Neural progenitor cell (in vitro differentiated cells): ENCODE measurements around the gene UBN1. TPM values are rescaled to one million over a fixed set of nuclear protein-coding genes. Genes with fewer than 3 reads are reported as not detected.

Experiments
- DNase-seq: peaks from one replicate; pipeline ENCODE4 v3.0.0-alpha.2; 2016; ENCODE audit warnings: low spot score
- H2AFZ ChIP-seq: fragments of 200-600 bp; sonication (generic); replicated peaks from 2 replicates; pipeline ENCODE4 v1.6.1; 2016; ENCODE audit warnings: antibody characterized with exemption
- H3F3A ChIP-seq: fragments of 200-600 bp; sonication (generic); 2 replicates; pipeline ENCODE4 v1.6.1; 2016; ENCODE audit warnings: antibody characterized with exemption, low read depth
- H3K27ac ChIP-seq: fragments of 200-600 bp; sonication (generic); 2 replicates; pipeline ENCODE4 v1.5.1; 2016; ENCODE audit warnings: mild to moderate bottlenecking
- H3K27me3 ChIP-seq: fragments of 200-600 bp; sonication (generic); 2 replicates; pipeline ENCODE4 v1.6.1; 2016; ENCODE audit warnings: mild to moderate bottlenecking, moderate library complexity
- H3K36me3 ChIP-seq: fragments of 200-600 bp; sonication (generic); 2 replicates; pipeline ENCODE4 v1.5.1; 2016
- H3K4me1 ChIP-seq: fragments of 200-600 bp; sonication (generic); 2 replicates; pipeline ENCODE4 v1.6.1; 2016; ENCODE audit warnings: mixed run types
- H3K4me2 ChIP-seq: fragments of 200-600 bp; sonication (generic); 2 replicates; pipeline ENCODE4 v1.6.1; 2016
- H3K4me3 ChIP-seq: fragments of 200-600 bp; sonication (generic); 2 replicates; pipeline ENCODE4 v1.5.1; 2016
- H3K79me2 ChIP-seq: fragments of 200-600 bp; sonication (generic); 2 replicates; pipeline ENCODE4 v1.6.1; 2016; ENCODE audit warnings: low read depth
- H3K9ac ChIP-seq: fragments of 200-600 bp; sonication (generic); 2 replicates; pipeline ENCODE4 v1.6.1; 2016
- H3K9me3 ChIP-seq: fragments of 200-600 bp; sonication (generic); 2 replicates; pipeline ENCODE4 v1.5.1; 2016; ENCODE audit warnings: low read depth
- H4K20me1 ChIP-seq: fragments of 200-600 bp; sonication (generic); 2 replicates; pipeline ENCODE4 v1.6.1; 2016; ENCODE audit warnings: low read depth
- H3K27ac Mint-ChIP-seq: 3 replicates; pipeline ENCODE4 v1.8.0; 2021; ENCODE audit warnings: mixed read lengths
- H3K27me3 Mint-ChIP-seq: 2 replicates; pipeline ENCODE4 v1.8.0; 2022; ENCODE audit warnings: low read depth, mild to moderate bottlenecking, inconsistent platforms, moderate library complexity, mixed read lengths; ENCODE audit not compliant: insufficient read depth
- H3K36me3 Mint-ChIP-seq: 3 replicates; pipeline ENCODE4 v1.8.0; 2021; ENCODE audit warnings: mixed read lengths
- H3K4me1 Mint-ChIP-seq: 3 replicates; pipeline ENCODE4 v1.8.0; 2021; ENCODE audit warnings: mixed read lengths
- H3K4me3 Mint-ChIP-seq: 3 replicates; pipeline ENCODE4 v1.8.0; 2021; ENCODE audit warnings: mild to moderate bottlenecking, moderate library complexity, mixed read lengths
- H3K9me3 Mint-ChIP-seq: 3 replicates; pipeline ENCODE4 v1.8.0; 2020; ENCODE audit warnings: mixed read lengths
- CTCF ChIP-seq: fragments of 200-600 bp; sonication (generic); IDR thresholded peaks from 2 replicates; pipeline ENCODE4 v1.5.1; 2017; ENCODE audit warnings: antibody characterized with exemption, mild to moderate bottlenecking
- EZH2 ChIP-seq: fragments of 200-600 bp; sonication (generic); IDR thresholded peaks from 2 replicates; pipeline ENCODE4 v1.6.1; 2017; ENCODE audit warnings: antibody characterized with exemption, mild to moderate bottlenecking, moderate library complexity
- EZH2phosphoT487 ChIP-seq: fragments of 200-600 bp; sonication (generic); IDR thresholded peaks from 2 replicates; pipeline ENCODE4 v1.6.1; 2017; ENCODE audit warnings: antibody characterized with exemption
- total RNA-seq: library from RNA; depleted of rRNA; stranded (reverse); fragments of >200 nt; gene quantifications from 2 replicates; pipeline ENCODE4 v1.2.3, GENCODE V29; 2015; ENCODE audit warnings: low replicate concordance

Gene UBN1
- total RNA-seq, 1 donor from 2014 or later = 28.4 TPM

GRCh38 chr16:4868535-4868934, 21.3 kb downstream of the UBN1 start:
- no peak overlapping the region for H3K27ac ChIP-seq
- H3K4me3 ChIP-seq = no peak overlapping the region
- H2AFZ ChIP-seq = no peak overlapping the region
- H3K4me3 Mint-ChIP-seq = no peak overlapping the region
- DNase-seq = no peak
- H3K79me2 ChIP-seq = peaks cover 54% of the 10 kb centered on the region
- H3K4me2 ChIP-seq = no peak overlapping the region
- H3K9ac ChIP-seq = no peak overlapping the region
- no peaks in the 10 kb centered on the region for H3F3A ChIP-seq
- H3K36me3 Mint-ChIP-seq = peaks cover 21% of the 10 kb centered on the region
- H3K4me1 Mint-ChIP-seq = no peaks in the 10 kb centered on the region
- no peaks in the 10 kb centered on the region for H3K27me3 ChIP-seq
- no peak for TF ChIP-seq EZH2
- TF ChIP-seq CTCF = no peak
- no peaks in the 10 kb centered on the region for H3K9me3 ChIP-seq
- H3K36me3 ChIP-seq = no peaks in the 10 kb centered on the region
- H3K27ac Mint-ChIP-seq = no peak overlapping the region
- H3K4me1 ChIP-seq = no peaks in the 10 kb centered on the region
- no peaks in the 10 kb centered on the region for H3K9me3 Mint-ChIP-seq
- peaks cover 4% of the 10 kb centered on the region for H3K27me3 Mint-ChIP-seq
- peaks cover 45% of the 10 kb centered on the region for H4K20me1 ChIP-seq

- H4K20me1 ChIP-seq = peaks cover 39% of the 10 kb centered on the region
- no peaks in the 10 kb centered on the region for H3K27me3 ChIP-seq
- H3K4me3 ChIP-seq = no peak overlapping the region
- peaks cover 21% of the 10 kb centered on the region for H3K36me3 Mint-ChIP-seq
- H3K9ac ChIP-seq = no peak overlapping the region
- H3K27ac ChIP-seq = no peak overlapping the region
- no peak for TF ChIP-seq CTCF
- no peak for TF ChIP-seq EZH2
- TF ChIP-seq EZH2phosphoT487 = no peak
- H3K27ac Mint-ChIP-seq = peak overlapping the region; percentile 27
- no peak for DNase-seq
- no peaks in the 10 kb centered on the region for H3K4me1 Mint-ChIP-seq
- H3K27me3 Mint-ChIP-seq = peaks cover 3% of the 10 kb centered on the region
- no peaks in the 10 kb centered on the region for H3K9me3 ChIP-seq
- no peak overlapping the region for H3K4me2 ChIP-seq
- no peak overlapping the region for H3K4me3 Mint-ChIP-seq
- no peaks in the 10 kb centered on the region for H3K36me3 ChIP-seq
- no peak overlapping the region for H2AFZ ChIP-seq
- H3F3A ChIP-seq = no peaks in the 10 kb centered on the region
- no peaks in the 10 kb centered on the region for H3K9me3 Mint-ChIP-seq
- H3K4me1 ChIP-seq = no peaks in the 10 kb centered on the region
- peaks cover 48% of the 10 kb centered on the region for H3K79me2 ChIP-seq
These were observed 22.0 kb downstream of the UBN1 start for GRCh38 chr16:4869147-4869805.

GRCh38 chr16:4870138-4870671, 22.9 kb downstream of the UBN1 start:
- H3K9me3 ChIP-seq = no peaks in the 10 kb centered on the region
- H3K4me1 ChIP-seq = no peaks in the 10 kb centered on the region
- H3K4me3 ChIP-seq = no peak overlapping the region
- no peaks in the 10 kb centered on the region for H3F3A ChIP-seq
- Mint-ChIP-seq H3K4me3 (no peak overlapping the region), H3K9me3 (no peaks in the 10 kb centered on the region), H3K27ac (no peak overlapping the region), H3K27me3 (peaks cover 5% of the 10 kb centered on the region), H3K36me3 (peaks cover 28% of the 10 kb centered on the region), H3K4me1 (no peaks in the 10 kb centered on the region)
- peaks cover 30% of the 10 kb centered on the region for H4K20me1 ChIP-seq
- H2AFZ ChIP-seq = no peak overlapping the region
- H3K4me2 ChIP-seq = no peak overlapping the region
- no peak overlapping the region for H3K9ac ChIP-seq
- peaks cover 39% of the 10 kb centered on the region for H3K79me2 ChIP-seq
- H3K36me3 ChIP-seq = no peaks in the 10 kb centered on the region
- DNase-seq = no peak
- TF ChIP-seq EZH2phosphoT487 (no peak), EZH2 (no peak), CTCF (no peak)
- H3K27me3 ChIP-seq = no peaks in the 10 kb centered on the region
- H3K27ac ChIP-seq = no peak overlapping the region
